DND-41 (cell line): ENCODE data around the gene DYNC1H1.

ENCODE experiments used
- EZH2 ChIP-seq: IDR thresholded peaks from 3 replicates; pipeline ENCODE4 v1.6.1; 2012; ENCODE audit warnings: borderline replicate concordance, low read depth, mild to moderate bottlenecking, moderate library complexity, low read length, inconsistent platforms; ENCODE audit not compliant: severe bottlenecking
- TF ChIP-seq, protein P1 (sequence below): IDR thresholded peaks from 2 replicates; pipeline ENCODE4 v1.5.1; 2012; ENCODE audit warnings: borderline replicate concordance, low read length, moderate library complexity, mild to moderate bottlenecking; ENCODE audit not compliant: poor library complexity, severe bottlenecking; ENCODE audit errors: extremely low read depth

DNA sequence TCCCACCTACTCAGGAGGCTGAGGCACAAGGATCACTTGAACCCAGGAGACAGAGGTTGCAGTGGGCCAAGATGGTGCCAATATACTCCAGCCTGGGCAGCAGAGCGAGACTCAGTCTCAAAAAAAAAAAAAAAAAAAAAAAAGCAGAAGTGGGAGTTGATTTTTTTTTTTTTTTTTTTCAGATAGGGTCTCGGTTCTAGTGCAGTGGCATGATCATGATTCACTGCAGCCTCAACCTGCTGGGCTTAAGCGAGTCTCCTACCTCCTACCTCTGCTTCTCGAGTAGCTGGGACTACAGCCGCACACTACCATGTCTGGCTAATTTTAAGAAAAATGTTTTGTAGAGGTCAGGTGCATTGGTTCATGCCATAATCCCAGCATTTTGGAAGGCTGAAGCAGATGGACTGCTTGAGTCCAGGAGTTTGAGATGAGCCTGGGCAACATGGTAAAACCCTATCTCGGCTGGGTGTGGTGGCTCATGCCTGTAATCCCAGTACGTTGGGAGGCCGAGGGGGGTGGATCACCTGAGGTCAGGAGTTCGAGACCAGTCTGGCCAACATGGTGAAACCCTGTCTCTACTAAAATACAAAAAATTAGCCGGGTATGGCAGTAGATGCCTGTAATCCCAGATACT is 138.8 kb downstream of the DYNC1H1 start:
- TF ChIP-seq, protein P1, sequence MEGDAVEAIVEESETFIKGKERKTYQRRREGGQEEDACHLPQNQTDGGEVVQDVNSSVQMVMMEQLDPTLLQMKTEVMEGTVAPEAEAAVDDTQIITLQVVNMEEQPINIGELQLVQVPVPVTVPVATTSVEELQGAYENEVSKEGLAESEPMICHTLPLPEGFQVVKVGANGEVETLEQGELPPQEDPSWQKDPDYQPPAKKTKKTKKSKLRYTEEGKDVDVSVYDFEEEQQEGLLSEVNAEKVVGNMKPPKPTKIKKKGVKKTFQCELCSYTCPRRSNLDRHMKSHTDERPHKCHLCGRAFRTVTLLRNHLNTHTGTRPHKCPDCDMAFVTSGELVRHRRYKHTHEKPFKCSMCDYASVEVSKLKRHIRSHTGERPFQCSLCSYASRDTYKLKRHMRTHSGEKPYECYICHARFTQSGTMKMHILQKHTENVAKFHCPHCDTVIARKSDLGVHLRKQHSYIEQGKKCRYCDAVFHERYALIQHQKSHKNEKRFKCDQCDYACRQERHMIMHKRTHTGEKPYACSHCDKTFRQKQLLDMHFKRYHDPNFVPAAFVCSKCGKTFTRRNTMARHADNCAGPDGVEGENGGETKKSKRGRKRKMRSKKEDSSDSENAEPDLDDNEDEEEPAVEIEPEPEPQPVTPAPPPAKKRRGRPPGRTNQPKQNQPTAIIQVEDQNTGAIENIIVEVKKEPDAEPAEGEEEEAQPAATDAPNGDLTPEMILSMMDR, result no peak
- TF ChIP-seq EZH2, result no peak
